Fibroblast of skin of left biceps (primary cell): ENCODE data around the gene MAPRE3.
A peak's percentile ranks its signal among the peaks of the same experiment; 100 is the strongest.

Source experiments
- DNase-seq, 2 experiments: peaks; one replicate each; pipeline ENCODE4 v3.0.0-alpha.2; 2013; ENCODE audit warnings: low read depth in 2 of 2

Gene MAPRE3

GRCh38 chr2:27014771-27015433 lies 44.5 kb downstream of the MAPRE3 start:
- no peak for DNase-seq

DNA sequence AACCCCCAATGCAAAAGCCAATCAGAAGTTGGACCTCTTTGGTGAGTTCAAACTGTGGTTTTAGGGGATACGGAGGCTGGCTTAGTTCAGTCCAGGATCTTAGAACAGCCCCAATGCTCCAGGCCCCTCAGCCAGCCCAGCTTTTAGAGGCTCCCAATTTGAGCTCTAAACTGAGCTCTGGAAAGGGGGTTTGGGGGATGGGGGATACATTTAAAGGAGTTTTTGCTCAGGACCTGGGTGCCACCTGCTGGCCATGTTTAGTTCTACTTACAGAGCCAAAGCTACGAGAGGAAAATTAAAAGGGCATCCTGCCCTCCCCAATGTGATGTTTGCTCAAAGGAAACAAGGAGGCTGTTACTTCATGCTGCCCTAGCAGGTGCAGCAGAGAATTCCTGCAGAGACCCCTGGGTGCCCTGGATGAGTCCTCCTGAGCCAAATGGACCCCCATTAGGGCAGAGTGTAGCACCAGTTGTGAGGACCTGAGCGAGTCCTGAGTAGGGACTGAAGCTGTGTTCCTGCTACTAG lies 46.4 kb downstream of the MAPRE3 start:
- peak; percentile 34 to 36 for DNase-seq

DNA sequence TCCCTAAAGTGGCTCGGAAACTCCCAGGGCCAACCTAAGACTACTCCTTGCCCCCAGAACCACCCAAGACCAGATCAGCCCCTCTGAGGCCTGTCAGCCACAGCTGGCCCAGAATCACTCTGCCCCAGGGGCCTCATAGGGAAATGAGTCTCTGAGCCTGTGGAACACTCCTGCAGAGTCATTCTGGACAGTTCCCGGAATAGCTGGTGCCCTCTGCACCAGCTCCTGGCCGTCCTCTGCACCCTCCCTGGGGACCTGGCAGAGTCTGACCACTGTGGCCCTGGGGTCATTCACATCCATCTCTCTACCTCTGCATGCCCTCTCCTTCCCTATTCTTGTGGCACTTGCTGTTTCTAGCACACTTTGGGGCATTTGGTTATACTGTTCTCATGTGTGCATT lies 47.7 kb downstream of the MAPRE3 start:
- no peak for DNase-seq

GRCh38 chr2:27019459-27019858 lies 49.0 kb downstream of the MAPRE3 start:
- DNase-seq: no peak

DNA sequence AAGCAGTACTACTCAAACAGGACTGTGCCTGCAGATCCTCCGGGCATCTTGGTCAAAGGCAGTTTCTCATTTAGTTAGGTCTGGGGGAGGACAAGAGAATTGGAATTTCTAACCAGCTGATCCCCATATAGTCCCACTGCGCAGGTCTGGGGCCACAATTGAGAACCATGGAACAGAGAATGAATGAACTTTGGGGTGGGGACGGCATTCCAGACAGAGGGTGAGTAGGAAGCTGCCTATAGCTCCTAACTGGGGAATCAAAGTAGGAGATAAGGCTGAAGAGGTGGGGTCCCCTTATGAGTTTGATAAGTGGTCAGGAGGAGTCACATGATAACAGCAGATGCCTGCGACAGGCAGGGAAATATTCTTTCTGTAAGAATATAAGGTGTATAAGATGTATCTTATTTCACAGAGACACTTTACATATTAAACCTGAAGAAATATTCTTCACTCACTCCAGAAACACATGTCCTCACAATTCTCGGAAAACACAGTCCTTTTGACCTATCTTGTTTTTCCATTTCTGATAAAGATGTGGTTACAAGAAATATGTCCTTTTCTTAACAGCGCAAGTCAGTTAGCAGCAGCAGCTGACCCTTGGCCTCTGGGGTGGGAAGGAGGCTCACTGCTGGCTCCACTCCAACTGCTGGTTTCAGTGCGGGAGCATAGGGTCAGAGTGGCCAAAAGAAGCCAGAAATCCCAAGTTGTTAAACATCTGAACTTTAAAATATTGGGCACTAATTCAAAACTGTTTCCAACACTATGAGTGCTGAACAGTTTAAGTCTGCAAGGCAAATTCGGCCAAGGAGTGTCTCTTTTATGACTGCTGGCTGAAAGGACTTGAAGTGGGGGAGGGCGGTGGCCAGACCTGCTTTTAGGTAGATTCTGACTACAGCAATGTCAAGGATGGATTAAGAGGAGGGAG lies 49.8 kb downstream of the MAPRE3 start:
- DNase-seq: no peak

DNA sequence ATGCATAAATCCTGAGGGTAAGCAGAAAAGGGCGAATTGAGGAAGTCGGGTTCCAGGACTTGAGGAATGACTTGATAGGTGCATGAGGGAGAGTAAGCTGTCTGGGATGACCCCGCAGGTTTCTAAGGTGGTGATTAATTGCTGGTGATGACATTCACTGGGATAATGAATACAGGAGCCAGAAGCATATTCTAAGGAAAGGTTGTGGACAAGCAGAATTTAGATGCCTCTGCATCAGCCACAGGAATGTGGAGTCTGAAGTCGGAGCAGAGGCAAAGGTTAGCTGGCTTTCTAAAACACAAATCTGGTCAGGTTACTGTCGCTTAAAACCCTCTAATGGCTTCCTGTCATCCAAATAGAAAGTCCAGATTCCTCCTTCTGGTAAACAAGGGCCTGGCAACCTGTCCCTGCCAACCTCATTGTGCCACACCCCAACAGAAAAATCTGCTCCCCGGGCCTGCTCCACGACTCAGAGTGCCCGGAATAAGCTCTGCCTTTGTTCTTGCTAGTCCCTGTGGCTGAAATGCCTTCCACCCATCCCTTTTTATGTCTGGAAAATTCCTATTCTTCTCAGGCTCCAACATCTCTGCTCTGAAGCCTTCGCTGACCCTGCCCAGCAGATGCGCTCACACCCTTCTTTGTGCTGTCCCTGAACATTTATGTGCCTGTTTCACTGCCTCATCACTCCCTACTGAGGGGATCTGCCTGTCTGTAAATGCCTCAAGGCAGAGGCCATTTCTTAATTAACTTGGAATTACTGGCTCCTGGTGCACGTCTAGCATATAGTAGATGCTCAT lies 51.0 kb downstream of the MAPRE3 start:
- no peak for DNase-seq

DNA sequence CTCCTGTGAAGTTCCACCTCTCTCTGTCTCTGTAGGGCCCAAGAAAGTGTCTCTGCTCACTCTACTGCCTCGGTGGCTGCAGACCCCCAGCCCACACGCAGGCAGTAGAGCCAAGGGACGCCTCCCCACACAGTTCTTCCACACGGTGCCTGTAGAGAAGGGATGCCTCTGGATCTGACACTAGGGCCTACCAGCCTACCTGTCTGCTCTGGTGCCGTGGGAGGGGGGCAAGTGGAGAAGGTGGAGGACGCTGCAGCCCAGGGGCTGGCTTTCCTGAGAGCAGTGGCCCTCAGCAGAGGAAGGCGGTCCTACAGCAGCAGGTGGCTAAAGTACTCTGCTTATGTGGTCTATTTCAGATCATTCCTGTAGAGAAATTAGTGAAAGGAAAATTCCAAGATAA lies 53.3 kb downstream of the MAPRE3 start:
- no peak for DNase-seq

DNA sequence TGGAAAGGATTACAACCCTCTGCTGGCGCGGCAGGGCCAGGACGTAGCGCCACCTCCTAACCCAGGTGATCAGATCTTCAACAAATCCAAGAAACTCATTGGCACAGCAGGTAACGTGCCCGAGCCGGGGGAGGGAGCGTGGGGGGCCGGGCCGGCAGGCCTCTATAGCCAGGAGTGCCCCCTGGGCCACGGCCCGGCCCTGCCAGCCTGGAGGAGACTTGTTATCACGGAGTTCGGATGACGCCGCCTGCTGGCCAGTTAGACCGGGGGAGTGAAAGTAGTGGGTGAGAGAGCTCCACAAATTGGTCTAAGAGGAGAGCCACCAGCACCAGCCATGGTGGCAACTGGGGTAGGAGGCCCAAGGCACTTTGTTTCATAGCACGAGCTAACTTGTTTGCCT lies 53.8 kb downstream of the MAPRE3 start:
- no peak for DNase-seq

GRCh38 chr2:27024812-27025211 lies 54.4 kb downstream of the MAPRE3 start:
- no peak for DNase-seq

DNA sequence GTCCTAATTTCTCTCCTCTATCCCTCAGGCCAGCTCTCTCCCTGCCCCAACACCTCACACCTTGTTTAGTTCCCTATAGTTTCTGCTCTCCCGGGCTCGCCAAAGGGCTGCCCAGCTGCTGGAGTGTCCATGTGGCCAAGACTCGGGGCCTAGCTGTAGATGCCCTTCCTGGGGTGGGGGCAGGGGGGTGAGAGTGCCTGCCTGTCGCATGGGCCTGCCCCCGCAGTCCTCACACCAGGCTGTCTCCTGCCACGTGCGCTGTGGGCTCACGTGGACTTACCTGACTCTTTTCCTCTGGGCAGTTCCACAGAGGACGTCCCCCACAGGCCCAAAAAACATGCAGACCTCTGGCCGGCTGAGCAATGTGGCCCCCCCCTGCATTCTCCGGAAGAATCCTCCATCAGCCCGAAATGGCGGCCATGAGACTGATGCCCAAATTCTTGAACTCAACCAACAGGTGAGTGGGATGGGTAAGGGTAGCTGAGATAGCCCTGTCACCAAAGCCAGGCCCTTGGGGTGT lies 54.9 kb downstream of the MAPRE3 start:
- DNase-seq: no peak

GRCh38 chr2:27025861-27026851 lies 55.7 kb downstream of the MAPRE3 start:
- no peak for DNase-seq

GRCh38 chr2:27027211-27027651 lies 56.8 kb downstream of the MAPRE3 start:
- no peak for DNase-seq

DNA sequence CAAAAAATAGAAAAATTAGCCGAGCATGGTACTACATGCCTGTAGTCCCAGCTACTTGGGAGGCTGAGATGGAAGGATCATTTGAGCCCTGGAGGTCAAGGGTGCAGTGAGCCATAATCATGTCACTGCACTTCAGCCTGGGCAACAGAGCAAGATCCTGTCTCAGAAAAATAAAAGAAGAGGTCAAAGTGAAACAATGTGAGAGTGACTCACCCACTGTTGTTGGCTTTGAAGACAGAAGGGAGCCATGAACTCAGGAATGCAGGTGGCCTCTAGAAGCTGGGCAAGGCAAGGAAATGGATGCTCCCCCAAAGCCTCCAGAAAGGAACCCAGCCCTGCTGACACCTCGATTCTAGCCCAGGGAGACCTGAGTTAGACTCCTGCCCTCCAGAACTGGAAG lies 58.6 kb downstream of the MAPRE3 start:
- no peak for DNase-seq

DNA sequence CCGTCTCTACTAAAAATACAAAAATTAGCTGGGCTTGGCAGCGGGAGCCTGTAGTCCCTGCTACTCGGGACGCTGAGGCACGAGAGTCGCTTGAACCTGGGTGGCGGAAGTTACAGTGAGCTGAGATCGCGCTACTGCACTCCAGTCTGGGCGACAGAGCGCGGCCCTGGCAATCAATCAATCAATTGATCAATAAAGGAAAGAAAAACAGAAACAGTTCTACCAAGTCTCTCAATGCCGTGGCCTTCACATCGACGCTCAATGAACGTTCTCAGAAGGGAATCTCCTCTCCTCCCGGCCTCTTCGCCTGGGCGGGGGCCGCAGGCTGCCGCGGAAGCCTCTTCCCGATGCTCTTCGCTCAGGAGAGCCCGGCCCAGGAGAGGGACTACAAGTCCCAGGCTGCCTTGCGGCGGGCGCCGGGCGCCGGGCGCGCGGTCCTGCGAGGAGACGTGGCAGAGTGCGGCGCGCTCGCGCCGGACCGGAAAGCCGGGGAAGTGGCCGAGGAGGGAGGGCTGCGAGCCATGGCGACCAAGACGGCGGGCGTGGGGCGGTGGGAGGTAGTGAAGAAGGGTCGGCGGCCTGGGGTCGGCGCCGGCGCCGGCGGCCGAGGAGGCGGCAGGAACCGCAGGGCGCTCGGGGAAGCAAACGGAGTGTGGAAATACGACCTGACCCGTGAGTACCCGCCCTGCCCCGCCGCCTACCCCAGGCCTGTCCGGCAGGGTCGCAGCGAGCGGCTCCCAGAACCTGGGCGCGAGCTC lies 62.2 kb downstream of the MAPRE3 start, which contains the start of gene TMEM214:
TMEM214 (plus strand) TSS at position 471 of the 758 bp plus-strand sequence; CDS start at position 522, 51 bp downstream.
- peak; percentile 63 to 73 for DNase-seq

GRCh38 chr2:27033253-27033852 lies 62.9 kb downstream of the MAPRE3 start:
- no peak for DNase-seq

- DNase-seq: no peak
These were observed 67.6 kb downstream of the MAPRE3 start for GRCh38 chr2:27038012-27038411.

- DNase-seq: no peak
These were observed 68.3 kb downstream of the MAPRE3 start for GRCh38 chr2:27038631-27039339.

- DNase-seq: no peak
These were observed 69.0 kb downstream of the MAPRE3 start for GRCh38 chr2:27039426-27039825.

DNA sequence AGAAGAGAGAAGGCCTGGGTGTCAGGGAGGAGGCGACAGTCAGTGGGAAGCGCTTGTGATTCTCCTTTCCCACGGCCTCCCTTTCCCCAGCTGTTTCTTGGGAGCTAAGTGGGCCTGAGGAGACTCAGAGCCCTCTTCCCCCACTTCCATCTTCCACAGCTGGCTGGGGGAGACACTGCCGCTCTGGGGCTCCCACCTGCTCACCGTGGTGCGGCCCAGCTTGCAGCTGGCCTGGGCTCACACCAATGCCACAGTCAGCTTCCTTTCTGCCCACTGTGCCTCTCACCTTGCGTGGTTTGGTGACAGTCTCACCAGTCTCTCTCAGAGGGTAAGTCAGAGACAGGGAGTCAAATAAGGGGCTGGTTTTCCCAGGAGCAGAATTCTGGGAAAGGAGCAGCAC lies 69.4 kb downstream of the MAPRE3 start:
- no peak for DNase-seq
